Measurements from ENCODE around the gene DGKD.
"Not testable (repeated sequence)": the region's sequence is repeated elsewhere in the genome, so short reads cannot be mapped to it uniquely, and the experiment has no call there.

DGKD gene

DNA sequence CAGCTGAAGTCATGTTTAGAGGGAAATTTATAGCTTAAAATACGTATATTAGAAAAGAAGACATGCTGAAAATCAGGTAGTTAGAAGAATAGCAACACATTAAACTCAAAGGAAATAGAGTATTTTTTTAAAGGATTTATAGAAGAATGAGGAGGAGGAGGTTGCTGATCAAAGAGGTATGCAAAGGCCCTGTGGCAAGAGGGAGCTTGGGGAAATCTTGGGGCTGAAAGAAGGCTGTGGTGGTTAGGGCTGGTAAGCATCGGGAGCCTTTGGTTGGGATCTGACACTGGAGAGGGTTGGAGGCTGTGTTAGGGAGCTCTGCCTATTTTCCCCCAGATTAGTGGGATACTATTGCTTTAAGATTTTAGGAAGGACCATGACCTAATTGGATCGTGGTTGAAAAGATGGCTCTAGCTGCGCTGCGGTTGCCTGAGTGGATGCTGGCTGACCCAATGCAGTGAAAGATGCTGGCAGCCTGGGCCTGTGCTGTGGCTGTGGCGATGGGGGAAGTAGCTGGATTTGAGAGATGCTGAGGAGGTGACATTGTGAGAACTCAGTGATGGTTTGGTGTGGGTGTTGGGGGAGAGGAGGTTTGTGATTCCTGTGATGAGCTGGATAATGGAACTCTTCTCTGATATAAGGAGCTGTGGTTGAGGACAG lies 11.7 kb downstream of the DGKD start:
- DNase-seq: no peak

- DNase-seq: no peak
Measured at GRCh38 chr2:233367586-233367985, 13.3 kb downstream of the DGKD start.

DNA sequence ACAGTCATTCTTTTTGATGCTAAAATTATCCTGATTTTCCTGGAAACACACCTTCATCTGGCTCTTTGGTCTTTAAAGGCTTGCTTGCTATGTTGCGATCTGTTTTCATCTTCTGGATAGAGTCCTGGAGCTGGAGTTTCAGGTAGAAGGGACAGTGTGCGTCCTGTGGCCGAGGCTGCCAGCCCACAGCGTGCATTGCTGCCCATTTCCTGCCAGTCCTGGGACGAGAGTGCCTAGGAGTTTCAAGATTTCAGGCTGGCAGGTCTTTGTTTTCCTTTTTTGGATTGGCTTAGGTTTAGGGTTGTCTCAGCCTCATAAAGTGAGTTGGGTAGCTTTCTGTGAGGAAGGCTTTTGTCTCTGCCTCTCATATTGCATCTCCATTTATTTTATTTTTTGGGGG lies 14.5 kb downstream of the DGKD start:
- no peak for DNase-seq

DNA sequence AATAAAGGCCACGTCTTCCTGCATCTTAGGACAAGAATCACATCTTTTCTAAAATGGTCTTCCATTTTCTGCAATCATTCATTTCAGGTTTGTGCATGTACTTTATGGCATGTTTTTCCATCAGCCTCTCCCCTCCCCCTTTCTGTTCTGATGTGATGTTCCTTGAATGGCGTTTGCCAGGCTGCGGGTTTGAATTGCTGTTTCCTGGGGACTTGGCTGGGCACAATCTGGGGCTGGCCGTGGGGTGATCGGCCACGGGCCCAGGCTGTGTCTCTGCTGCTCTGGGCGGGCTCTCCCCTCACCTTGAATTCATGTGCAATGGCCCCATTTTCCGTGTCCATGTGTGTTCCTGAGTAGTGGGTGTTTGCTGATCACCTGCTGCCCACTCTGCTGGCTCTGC lies 15.2 kb downstream of the DGKD start:
- no peak for DNase-seq

DNA sequence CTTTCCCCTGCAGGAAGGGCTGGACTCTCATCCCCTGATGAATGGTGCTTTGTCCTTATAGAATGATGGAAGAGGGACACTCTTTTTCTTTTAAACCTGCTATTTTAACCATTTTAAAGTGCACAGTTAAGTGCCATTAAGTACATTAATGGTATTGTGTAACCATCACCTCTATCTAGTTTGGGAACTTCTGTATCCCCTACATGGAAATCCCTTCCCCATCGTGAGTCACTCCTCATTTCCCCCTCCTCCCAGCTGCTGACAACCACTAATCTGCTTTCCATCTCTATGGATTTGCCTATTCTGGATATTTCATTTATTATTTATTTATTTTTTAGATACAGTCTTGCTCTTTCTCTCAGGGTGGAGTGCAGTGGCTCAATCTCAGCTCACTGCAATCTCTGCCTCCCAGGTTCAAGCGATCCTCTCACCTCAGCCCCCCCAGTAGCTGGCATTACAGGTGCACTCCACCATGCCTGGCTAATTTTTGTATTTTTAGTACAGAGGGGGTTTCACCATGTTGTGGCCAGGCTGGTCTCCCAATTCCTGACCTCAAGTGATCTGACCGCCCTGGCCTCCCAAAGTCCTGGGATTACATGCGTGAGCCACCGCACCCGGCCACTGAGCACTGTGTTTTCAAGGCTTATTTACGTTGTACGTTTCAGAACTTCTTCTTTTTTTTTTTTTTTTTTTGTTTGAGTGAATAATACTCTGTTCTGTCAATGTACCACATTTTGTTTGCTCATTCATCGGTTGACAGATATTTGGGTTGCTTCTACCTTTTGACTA lies 15.8 kb downstream of the DGKD start:
- no peak for DNase-seq

DNA sequence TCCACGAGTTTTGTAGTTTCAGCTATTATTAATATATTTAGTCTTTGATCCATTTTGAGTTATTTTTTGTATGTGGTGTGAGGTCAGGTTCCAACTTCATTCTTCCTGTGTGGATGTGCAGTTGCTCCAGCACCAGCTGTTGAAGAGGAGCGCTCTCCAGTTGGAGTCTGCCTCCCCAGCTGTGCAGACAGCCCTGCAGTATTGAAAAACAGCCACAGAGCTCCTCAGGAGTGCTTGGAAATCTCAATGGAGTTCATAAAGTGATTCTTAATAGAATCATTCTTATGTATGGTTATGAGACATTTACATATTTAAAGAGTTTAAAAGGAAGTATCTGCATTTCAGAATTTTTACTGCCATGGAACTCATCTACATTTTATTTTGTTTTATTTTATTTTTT lies 17.3 kb downstream of the DGKD start:
- DNase-seq: no peak

GRCh38 chr2:233372855-233373254 lies 18.6 kb downstream of the DGKD start:
- no peak for DNase-seq

DNA sequence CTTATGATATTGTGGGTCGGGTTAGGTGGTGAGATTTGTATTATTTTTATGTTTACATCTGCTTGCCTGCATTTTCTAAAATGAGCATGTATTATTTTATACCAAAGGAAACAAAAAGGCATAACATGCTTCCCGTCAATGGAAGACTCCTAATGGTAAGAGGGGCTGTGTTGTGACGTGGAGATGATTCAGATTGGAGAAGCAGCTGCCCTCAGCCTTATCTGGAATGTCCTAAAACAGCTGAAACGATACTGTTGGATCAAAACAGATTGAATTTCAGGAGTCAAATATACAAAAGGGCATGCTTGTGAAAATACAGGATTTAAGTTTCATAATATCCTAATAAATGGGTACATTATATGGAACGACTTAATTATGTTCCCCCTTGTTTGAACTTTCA lies 19.0 kb downstream of the DGKD start:
- DNase-seq: no peak

DNA sequence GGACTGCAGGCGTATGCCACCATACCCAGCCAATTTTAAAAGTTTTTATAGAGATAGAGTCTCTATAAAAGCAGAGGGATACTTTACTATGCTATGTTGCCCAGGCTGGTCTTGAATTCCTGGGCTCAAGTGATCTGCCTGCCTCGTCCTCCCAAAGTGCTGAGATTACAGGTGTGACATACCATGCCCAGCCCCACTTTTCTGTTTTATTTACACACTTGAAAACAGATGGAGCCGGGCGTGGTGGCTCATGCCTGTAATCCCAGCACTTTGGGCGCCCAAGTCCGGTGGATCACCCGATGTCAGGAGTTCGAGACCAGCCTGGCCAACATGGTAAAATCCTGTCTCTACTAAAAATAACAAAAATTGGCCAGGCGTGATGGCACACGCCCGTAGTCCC lies 20.5 kb downstream of the DGKD start:
- not testable (repeated sequence) for DNase-seq

GRCh38 chr2:233375490-233376314 lies 21.4 kb downstream of the DGKD start:
- no peak for DNase-seq

- DNase-seq: no peak
Measured at GRCh38 chr2:233379034-233379433, 24.7 kb downstream of the DGKD start.

- no peak for DNase-seq
Measured at GRCh38 chr2:233379441-233379840, 25.1 kb downstream of the DGKD start.

DNA sequence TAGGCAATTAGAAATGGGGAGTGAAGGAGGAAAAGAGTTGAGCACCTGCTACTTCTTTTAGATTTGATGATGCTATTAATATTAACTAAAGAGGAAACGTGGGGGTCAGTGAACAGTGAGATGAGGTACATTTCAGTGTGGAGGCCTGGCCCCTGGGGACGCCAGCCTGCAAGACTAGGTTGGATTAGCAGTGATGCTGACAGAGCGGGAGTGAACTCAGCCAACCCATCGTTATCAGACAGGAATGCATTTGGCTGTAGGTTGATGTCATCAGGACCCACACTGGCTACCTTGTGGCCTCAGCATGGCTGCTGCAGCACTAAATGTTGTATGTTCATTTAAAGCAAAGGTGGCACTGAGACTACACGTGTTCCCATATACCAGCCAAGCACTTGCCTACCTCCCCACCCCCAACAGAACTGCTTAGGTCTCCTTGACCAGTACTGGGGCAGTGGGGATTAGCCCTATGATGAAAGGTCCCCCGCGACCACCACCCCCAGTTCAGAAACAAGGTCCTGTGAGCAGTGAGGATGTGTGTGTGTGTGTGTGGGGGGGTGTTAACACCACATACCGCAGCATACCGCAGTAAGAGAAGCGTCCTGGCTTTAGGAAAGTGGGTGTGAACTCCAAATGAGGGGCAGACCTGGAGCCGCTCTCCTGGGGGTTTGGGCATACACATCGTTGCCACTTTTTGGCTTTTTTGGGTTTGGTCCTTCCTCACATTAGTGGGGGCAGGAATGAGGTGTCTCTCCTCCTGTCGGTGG lies 26.0 kb downstream of the DGKD start:
- no peak for DNase-seq

DNA sequence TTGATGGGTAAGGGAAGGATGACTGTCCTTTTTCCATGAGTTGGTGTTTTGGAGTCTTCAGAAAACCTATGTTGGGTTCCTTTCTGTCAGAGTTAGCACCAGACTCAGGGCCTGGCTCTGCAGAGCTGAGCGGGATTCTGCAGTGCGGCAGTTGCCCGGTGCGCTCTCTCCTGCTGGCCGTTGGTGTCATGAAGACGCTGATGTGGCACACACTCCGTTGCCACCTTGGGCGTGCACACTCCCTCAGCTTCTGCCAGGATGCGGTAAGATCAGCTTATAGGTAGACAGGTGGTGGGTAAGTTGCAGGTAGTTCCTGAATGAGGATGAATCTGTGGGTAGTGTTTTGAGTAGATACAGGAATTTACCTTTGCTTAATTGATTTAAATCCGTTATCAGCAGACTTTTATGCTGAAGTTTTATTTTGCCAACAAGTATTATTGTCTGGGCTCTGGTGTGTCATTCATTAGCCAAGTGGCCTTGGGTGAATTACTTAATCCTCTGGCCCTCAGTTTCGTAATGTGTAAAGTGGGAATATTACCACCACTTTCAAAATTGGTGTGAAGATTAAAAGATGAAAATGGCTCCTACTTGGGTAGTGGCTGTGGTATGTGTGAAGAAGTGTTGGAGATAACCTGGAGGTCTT lies 26.8 kb downstream of the DGKD start:
- DNase-seq: no peak

DNA sequence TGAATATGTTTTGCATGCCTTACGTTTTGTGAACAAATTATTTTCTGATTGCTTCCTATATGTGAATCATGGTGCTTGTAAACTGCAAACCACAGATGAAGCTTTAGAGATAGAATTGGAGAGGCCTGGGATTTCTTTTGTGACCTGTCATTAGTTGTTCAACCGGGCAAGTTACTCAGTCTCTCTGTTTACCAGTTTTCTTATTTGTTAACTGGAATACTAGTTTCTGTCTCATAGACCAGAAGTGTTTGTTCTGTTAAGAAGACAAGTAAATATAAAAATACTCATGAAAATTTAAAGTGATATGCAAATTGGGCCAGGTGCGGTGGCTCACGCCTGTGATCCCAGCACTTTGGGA lies 27.3 kb downstream of the DGKD start:
- no peak for DNase-seq

- DNase-seq: no peak
Measured at GRCh38 chr2:233384015-233384414, 29.7 kb downstream of the DGKD start.

DNA sequence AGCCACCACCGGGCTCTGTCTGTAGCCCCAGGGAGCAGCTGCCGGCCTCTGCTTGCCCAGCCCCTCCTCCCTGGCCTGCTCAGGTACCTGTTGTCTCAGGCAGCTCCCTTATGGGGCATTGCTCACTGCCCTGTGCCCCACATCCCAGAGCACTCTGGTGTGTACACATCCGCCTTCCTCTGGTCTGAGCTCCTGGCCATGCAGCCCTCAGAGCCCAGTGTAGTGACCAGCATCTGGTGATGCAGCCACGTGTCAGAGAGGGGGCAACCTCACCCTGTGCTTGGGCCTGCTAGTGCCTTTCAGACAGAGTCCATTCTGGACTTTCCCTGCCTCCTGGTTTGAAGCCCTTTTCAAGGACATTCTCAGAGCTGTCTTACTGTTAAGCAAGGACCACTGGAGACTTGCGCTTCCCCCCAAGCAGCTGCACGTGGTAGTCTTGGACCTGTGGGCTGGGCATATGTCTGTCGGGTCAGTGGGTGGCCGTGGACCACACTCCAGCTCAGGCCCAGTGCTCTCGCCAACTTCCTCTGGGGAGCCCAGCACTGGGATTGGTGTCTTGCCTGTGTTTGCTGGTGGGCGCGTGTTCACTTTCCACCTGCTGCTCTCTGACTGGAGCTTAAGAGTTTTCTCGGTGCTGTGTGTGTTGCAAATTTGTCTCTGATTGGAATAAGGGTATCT lies 30.7 kb downstream of the DGKD start:
- no peak for DNase-seq

- DNase-seq: no peak
Measured at GRCh38 chr2:233385489-233386044, 31.3 kb downstream of the DGKD start.

DNA sequence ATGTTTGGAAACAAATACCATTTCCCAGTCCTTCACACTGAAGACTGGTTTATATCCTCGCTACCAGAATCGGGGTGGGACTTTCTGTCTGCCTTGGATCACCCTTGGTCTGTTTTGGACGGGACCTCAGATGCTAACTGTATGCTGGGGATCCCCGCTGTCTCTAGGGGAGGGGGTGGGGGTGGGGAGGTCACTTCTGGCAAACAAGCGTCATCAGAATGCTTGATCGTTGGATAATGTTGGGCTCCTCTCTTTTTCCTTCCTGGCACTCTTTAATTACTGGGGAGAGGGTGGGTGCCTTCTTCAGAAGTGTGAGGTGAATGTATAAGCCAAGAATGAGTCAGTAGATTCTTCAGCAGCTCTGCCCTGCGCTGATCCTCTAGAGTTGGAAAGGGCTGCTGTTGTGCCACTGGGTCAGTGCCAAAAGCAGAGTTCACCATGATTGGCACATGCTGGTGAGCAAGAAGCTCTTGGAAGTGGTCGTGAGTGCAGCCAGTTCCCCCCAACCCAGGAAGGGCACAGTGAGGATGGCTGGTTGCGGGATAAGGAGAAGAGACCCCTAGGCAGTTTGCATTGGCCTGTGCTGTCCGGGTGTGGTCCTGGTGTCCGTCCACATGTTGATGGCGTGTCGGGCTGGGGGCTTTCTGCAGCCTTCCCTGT lies 32.2 kb downstream of the DGKD start:
- no peak for DNase-seq

DNA sequence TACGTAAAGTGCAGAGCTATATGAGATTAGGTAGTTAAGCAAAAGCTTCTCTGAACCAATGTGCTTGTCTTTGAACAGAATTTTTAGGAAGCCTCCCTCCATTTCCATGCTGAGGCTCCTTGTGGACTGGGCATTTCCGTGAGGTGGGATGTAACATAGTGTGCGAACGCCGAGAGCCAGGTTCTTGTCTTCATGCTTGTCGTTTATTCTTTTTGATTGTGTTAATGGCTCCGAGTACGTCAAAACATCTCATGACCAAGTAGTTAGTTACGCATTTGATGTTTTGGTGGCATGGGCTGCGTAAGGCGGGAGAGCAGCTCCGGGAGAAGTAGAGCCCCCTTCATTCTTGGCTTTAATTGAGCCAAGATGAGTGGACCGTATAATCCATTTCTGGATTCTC lies 32.9 kb downstream of the DGKD start:
- no peak for DNase-seq
